ENCODE data around the gene CRISPLD2. TPM values are rescaled to one million over a fixed set of nuclear protein-coding genes. Genes with fewer than 3 reads are reported as not detected.
"Not testable (repeated sequence)": the region's sequence is repeated elsewhere in the genome, so short reads cannot be mapped to it uniquely, and the experiment has no call there.

CRISPLD2 gene
- total RNA-seq, 1 experiment from 2014 or later: 2.0 TPM

DNA sequence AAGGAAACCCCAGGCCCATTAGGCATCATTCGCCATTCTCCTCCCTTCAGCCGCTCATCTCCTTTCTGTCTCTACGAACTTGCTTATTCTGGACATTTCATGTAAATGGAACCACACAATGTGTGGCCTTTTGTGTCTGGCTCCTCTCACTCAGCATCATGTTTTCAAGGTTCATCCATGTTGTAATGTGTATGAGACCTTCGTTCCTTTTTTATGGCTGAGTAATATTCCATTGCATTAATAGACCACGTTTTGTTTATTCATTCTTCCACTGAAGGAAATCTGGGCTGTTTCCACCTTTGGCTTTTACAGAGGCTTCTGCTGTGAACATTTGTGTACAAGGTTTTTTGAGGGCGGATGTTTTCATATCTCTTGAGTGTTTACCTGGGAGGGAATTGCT is 3.2 kb downstream of the CRISPLD2 start:
- no peak for DNase-seq
- Histone ChIP-seq H3K36me3 (replicated peaks; ENCODE audit: control insufficient read depth, insufficient read depth, low read length) (no peaks in the 10 kb centered on the region), H3K4me3 (ENCODE audit: insufficient read depth, low read depth, low read length) (no peak overlapping the region), H3K27me3 (ENCODE audit: control insufficient read depth, insufficient read depth, low read length) (peaks cover 30% of the 10 kb centered on the region)

DNA sequence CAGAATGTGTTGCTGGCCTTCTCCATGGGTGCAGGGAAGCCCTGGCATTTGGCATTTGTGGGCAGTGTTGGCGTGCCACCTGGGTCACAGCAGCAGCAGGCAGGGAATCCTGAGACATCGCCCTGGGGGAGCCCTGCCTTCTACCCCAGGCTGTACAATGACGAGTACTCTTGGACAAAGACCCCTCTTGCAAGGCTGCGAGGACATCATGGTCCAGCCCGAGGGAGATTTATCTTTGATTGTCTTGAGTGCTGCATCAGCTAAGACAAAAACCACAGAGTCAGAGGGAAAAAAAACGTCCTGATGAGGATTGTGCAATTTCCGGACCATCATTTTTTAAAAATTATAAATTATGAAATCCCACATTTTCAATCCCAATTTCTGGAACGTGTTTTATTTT is 3.7 kb downstream of the CRISPLD2 start:
- Histone ChIP-seq H3K36me3 (replicated peaks; ENCODE audit: control insufficient read depth, insufficient read depth, low read length) (no peaks in the 10 kb centered on the region), H3K4me3 (ENCODE audit: insufficient read depth, low read depth, low read length) (no peak overlapping the region), H3K27me3 (ENCODE audit: control insufficient read depth, insufficient read depth, low read length) (peaks cover 30% of the 10 kb centered on the region)
- no peak for DNase-seq

DNA sequence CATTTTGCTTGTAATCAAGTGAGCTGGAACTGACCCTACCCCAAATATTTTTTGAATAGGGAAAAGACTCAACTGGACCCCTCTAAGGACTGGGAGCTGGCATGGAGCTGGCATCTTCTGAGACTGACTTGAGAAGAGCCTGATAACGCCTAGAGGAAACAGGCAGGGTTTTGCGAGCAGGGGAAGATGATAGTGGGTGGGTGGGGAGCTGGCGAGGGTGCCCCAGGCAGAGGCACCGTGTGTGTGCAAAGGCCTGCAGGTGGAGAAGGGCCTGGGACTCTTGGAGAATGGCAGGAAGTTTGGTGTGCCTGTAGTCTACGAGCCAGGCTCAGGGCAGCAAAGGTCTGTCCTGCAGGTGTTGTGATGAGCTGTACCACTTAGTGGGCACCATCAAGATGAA is 4.1 kb downstream of the CRISPLD2 start:
- DNase-seq: no peak
- H3K36me3 ChIP-seq (replicated peaks; ENCODE audit: control insufficient read depth, insufficient read depth, low read length): no peaks in the 10 kb centered on the region
- H3K27me3 ChIP-seq (ENCODE audit: control insufficient read depth, insufficient read depth, low read length): peaks cover 26% of the 10 kb centered on the region
- H3K4me3 ChIP-seq (ENCODE audit: insufficient read depth, low read depth, low read length): no peak overlapping the region

DNA sequence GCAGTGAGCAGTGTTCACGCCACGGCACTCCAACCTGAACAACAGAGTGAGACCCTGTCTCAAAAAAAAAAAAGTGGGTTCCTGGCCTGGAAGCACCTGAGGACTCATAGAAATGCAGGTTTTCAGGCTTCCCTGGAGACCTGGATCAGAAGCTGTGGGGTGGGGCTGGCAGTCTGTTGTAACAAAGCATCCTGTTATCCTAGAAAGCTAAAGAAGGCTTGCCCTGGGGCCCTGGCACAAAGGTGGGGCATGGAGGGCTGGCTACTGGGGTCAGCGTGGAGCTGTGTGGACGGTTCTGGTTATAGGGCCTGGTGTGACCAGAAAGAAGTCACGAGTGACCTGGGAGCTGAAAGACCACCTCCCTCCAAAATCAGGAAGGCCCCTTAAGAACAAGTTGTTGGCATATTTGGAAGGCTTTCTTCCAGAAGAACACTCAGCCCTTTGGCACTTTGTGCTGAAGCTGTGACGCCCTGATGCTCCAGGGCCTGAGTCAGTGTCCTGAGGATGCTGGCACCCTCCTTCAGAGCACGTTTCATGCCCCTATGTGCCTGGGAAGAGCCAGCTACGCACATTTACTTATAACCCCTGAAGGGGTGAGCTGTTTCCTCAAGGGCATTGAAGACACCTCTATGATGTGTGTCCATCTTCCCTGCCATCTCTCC is 6.2 kb downstream of the CRISPLD2 start:
- DNase-seq: no peak
- Histone ChIP-seq H3K27me3 (ENCODE audit: control insufficient read depth, insufficient read depth, low read length) (peaks cover 7% of the 10 kb centered on the region), H3K36me3 (replicated peaks; ENCODE audit: control insufficient read depth, insufficient read depth, low read length) (no peaks in the 10 kb centered on the region), H3K4me3 (ENCODE audit: insufficient read depth, low read depth, low read length) (no peak overlapping the region)

DNA sequence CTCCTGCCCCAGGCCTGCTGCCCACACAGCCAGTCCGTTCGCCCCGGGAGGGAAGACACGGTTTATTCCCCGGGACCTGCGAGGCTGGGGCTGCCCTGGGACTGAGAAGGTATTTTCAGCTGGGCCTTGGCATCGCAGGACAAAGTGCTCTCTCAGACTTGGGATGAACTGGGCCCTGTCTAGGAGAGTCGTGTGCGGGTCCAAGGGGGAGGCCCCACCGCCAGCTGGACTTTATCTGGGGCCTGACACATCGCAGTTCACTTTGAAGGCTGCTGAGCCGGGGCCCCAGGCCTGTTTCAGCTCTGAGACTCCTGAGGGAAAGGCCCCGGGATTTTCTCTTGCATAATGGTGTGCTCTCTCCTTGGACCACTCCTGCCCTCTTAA is 6.8 kb downstream of the CRISPLD2 start:
- Histone ChIP-seq H3K27me3 (ENCODE audit: control insufficient read depth, insufficient read depth, low read length) (peaks cover 2% of the 10 kb centered on the region; the same call in 1 of the 2 replicates), H3K36me3 (replicated peaks; ENCODE audit: control insufficient read depth, insufficient read depth, low read length) (no peaks in the 10 kb centered on the region), H3K4me3 (ENCODE audit: insufficient read depth, low read depth, low read length) (no peak overlapping the region)
- DNase-seq: no peak

DNA sequence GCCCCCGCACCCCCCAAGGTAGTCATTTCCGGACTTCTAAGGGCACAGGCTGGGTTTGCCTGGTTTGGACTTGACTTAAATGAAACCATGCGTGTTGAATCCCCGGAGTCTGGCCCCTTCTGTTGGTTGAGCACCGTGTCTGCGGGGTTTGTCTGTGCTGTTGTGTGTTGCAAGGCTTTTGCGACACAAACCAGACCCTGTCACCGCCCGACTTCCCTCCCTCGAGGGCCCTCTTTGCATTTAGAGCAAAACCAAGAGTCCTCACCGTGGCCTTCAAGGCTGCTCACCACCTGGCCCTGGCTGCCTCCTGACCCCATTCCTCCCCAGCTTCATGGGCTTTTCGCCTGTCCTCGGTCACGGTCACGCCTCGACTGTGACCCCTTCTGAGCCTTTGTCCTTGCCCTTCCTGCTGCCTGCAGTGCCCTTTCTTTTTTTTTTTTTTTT is 7.4 kb downstream of the CRISPLD2 start:
- H3K4me3 ChIP-seq (ENCODE audit: insufficient read depth, low read depth, low read length): no peak overlapping the region
- H3K36me3 ChIP-seq (replicated peaks; ENCODE audit: control insufficient read depth, insufficient read depth, low read length): no peaks in the 10 kb centered on the region
- DNase-seq: no peak
- no peaks in the 10 kb centered on the region for H3K27me3 ChIP-seq (ENCODE audit: control insufficient read depth, insufficient read depth, low read length)

DNA sequence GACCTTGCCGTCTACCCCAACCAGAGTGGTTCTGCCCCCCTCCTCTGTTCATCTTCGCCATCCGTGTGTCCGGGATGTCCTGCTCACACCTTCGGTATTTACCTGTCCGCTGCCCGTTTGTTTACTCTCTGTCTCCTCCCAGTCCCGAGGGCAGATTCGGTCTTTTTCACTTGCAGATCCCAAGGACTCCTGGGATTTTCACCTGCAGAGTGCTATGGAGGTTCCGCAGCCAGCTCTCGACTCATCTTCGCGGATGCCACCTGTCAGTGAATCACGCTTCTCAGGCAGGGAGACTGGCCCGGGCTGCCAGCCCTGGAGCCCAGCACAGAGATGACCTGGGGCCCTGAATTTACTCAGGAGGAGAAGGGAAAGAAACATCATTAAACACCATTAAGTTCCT is 8.1 kb downstream of the CRISPLD2 start:
- DNase-seq: no peak
- Histone ChIP-seq H3K4me3 (ENCODE audit: insufficient read depth, low read depth, low read length) (no peak overlapping the region), H3K27me3 (ENCODE audit: control insufficient read depth, insufficient read depth, low read length) (no peaks in the 10 kb centered on the region), H3K36me3 (replicated peaks; ENCODE audit: control insufficient read depth, insufficient read depth, low read length) (no peaks in the 10 kb centered on the region)

DNA sequence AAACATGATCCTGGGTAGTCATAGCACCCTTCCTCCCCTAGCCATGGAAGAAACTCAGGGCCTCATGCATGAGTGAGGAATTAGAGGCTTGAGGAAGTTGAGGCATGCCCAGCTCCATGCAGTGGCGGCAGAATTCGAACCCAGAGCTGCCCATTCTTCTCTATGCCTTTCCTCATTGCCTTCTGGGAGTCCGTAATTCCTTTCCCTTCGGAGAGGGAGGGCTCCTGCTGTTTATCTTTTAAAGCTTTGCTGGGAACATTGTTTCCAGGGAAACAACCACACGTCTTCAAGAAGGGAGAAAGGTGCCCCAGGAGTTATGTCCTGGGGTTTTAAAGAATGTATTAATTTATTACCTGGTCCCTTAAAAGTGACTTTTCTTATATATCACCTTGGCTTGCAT is 8.5 kb downstream of the CRISPLD2 start:
- Histone ChIP-seq H3K27me3 (ENCODE audit: control insufficient read depth, insufficient read depth, low read length) (no peaks in the 10 kb centered on the region), H3K36me3 (replicated peaks; ENCODE audit: control insufficient read depth, insufficient read depth, low read length) (no peaks in the 10 kb centered on the region), H3K4me3 (ENCODE audit: insufficient read depth, low read depth, low read length) (no peak overlapping the region)
- no peak for DNase-seq

DNA sequence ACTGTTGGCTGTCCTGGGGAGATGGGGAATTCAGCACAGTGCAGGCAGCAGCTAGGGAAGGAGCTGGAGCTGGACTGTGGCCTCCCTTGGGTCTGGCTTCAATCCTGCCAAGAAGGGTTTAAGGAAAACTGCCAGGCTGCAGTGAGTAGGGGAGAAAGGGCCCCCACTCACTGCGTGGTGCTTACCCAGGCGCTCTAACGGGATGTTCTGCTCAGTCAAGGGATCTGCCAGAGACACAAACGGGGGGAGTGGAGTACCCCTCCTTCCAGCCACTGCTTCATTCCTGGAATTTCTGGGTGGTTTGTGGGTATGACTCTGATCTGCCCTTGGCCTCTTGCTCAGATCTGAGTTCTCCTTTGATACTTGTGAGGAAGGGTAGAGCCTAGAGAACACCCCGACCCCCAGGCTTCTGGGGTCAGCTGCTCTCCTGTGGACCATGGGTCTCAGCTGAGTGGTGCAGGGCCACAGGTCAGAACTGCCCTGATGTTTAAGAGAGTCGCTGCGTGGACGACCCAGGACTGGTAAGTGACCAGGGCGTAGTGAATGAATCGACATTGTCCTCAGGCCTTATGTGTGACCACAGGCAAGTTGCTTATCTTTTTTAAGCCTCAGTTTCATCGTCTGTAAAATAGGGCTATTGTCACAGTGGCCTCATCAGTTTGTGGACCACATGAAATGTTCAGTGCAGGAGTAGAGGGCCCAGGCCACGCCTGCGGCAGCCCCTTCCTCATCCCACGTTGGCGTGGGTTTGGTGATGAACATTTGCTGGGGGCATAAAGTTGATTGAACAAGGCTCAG is 9.6 kb downstream of the CRISPLD2 start:
- Histone ChIP-seq H3K27me3 (ENCODE audit: control insufficient read depth, insufficient read depth, low read length) (no peaks in the 10 kb centered on the region), H3K4me3 (ENCODE audit: insufficient read depth, low read depth, low read length) (no peak overlapping the region), H3K36me3 (replicated peaks; ENCODE audit: control insufficient read depth, insufficient read depth, low read length) (no peaks in the 10 kb centered on the region)
- no peak for DNase-seq

DNA sequence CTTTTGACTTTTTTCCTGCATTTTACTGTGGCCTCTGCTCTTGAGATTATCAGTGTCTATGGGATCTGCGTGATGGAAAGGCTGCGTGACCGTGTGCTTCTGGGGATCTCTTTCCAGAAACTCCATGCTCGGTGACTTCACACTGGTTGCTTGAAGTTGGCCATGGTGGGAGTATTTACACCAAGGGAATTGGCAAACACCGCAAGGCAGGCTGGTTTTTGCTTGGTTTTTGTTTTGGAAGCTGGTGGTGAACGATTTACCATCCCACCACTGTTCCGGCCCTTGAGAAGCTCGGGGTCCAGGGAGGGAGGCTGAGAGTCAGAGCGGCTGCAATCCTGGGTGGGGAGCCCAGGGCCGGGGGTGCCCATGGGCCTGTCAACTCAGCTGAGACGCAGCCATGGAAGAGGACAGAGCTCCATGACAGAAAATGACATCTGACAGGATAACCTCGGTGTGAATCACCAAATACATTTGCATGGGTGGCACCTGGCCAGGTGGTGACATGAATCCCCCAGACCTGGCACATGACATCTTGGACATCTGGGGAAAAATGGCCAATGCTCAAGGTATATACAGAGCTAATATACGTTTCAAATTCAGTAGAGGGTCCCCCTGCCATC is 11.1 kb downstream of the CRISPLD2 start:
- DNase-seq: no peak
- no peaks in the 10 kb centered on the region for H3K27me3 ChIP-seq (ENCODE audit: control insufficient read depth, insufficient read depth, low read length)

DNA sequence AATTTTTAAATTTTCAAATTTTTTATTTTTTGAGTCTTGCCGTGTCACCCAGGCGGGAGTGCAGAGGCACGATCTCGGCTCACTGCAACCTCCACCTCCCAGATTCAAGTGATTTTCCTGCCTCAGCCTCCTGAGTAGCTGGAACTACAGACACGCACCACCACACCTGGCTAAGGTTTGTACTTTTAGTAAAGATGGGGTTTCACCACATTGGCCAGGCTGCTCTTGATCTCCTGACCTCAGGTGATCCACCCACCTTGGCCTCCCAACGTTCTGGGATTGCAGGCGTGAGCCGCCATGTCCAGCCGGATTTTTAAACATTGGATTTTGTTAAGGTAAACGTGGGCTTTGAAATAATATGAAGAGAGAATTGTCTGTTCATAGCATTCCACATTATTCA is 11.9 kb downstream of the CRISPLD2 start:
- H3K36me3 ChIP-seq (replicated peaks; ENCODE audit: control insufficient read depth, insufficient read depth, low read length); DNase-seq; H3K27me3 ChIP-seq (ENCODE audit: control insufficient read depth, insufficient read depth, low read length); H3K4me3 ChIP-seq (ENCODE audit: insufficient read depth, low read depth, low read length): not testable (repeated sequence)

More for the DNA sequence above, 11.1 kb downstream of the CRISPLD2 start:
- H3K4me3 ChIP-seq (ENCODE audit: insufficient read depth, low read depth, low read length): no peak overlapping the region
- no peaks in the 10 kb centered on the region for H3K36me3 ChIP-seq (replicated peaks; ENCODE audit: control insufficient read depth, insufficient read depth, low read length)

DNA sequence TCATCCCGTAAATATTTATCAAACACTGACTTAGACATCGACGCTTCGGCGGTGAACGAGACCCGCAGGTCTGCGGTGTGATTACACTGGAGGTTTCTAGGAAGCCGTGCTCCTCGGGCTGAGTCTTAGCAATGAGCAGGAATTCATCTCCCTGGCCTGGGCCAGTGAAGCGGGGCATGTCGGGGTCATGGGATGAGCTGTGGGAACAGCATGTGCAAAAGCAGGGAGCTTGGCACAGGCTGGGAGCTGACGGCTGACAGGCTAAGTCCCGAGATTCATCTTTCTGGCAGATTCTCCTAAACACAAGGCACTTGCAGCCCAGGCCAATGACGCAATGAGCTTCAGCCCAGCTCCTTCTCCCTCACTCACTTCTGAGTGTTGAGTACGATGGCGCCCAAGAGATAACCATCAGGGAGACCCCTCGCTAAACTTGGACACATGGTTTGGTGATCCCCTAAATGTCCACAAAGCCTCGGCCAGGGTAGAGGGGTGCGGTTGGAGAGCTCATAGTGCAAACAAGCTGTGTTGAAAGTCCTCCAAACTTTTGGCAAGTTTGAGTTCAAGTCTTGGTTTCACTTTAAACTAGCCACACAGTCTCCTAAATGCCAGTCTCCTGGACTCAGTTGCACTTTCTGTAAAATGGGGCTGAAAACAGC is 12.8 kb downstream of the CRISPLD2 start:
- DNase-seq: no peak
- Histone ChIP-seq H3K4me3 (ENCODE audit: insufficient read depth, low read depth, low read length) (no peak overlapping the region), H3K27me3 (ENCODE audit: control insufficient read depth, insufficient read depth, low read length) (no peaks in the 10 kb centered on the region)

DNA sequence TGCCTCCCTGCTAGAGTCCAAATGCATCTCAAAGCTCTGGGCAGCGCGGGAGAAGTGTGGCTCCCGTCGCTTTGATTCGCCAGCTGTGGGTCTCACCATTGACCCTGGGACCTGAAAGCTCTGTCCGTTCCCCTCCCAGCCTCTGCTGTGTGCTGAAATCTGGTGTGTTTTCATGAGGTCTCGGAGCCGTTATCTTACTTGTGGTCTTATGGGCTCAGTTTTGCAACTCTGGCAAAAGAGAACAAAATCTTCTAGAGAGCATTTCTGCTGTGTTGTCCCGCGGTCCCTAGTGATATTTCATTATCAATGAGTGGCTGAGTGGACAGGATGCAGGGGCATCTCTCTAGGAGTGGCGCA is 13.3 kb downstream of the CRISPLD2 start:
- DNase-seq: no peak
- no peak overlapping the region for H3K4me3 ChIP-seq (ENCODE audit: insufficient read depth, low read depth, low read length)
- no peaks in the 10 kb centered on the region for H3K27me3 ChIP-seq (ENCODE audit: control insufficient read depth, insufficient read depth, low read length)
- H3K36me3 ChIP-seq (replicated peaks; ENCODE audit: control insufficient read depth, insufficient read depth, low read length): no peaks in the 10 kb centered on the region

More for the DNA sequence above, 12.8 kb downstream of the CRISPLD2 start:
- H3K36me3 ChIP-seq (replicated peaks; ENCODE audit: control insufficient read depth, insufficient read depth, low read length): no peaks in the 10 kb centered on the region

DNA sequence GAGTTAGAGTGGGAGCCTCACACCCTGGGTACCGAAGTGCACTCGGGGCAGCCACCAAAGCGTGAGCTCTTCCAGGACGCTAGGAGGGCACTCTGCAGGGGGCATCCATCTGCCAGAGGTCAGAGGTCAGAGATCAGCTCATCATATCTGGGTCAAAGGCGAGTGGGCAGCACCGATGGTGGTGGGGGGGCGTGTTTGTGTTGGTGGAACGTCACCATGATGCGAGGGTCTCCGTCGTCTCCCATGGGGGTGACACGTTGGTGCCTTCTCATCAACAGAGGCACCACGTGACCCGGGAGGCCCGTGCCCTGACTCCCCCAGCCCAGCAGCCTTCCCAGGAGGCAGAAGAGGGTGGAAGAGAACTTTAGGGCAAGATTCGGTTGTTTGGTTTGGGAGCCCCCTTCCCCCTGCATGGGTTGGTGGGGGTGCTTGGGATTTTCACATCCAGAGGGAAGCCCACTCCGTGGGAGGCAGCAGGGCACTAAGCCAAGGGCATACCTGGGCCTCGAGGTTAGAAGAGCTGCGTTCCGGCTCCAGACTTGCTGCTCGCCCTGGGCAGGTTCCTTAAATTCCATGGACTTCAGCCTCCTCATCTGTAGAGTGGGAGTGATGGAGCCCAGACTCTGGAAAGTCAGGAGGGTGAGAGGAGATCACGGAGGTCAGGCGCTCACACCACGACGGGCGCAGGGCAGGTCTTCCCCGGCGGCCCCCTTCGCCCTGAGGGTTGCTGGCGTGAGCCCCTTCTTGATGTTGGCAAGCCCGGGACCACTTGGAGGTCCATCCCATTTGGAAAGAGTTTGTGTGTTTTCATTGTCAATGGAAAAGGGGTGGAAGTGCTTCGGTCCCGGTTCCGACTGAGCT is 14.0 kb downstream of the CRISPLD2 start:
- Histone ChIP-seq H3K36me3 (replicated peaks; ENCODE audit: control insufficient read depth, insufficient read depth, low read length) (no peaks in the 10 kb centered on the region), H3K4me3 (ENCODE audit: insufficient read depth, low read depth, low read length) (no peak overlapping the region), H3K27me3 (ENCODE audit: control insufficient read depth, insufficient read depth, low read length) (no peaks in the 10 kb centered on the region)
- no peak for DNase-seq

All from H7 (cell line).